H1 (cell line): Measurements from ENCODE around the gene BEST1. TPM values are rescaled to one million over a fixed set of nuclear protein-coding genes. Genes with fewer than 3 reads are reported as not detected.
A peak's percentile ranks its signal among the peaks of the same experiment; 100 is the strongest.

Experiments
- CTCF ChIA-PET: fragments of 300-600 bp; sonication (Branson Sonifier 250); formaldehyde crosslinking; loops from one replicate; lab custom pipeline; 2021; ENCODE audit not compliant: partially characterized antibody; lab: Charles Lee
- POLR2A ChIA-PET: fragments of 300-600 bp; sonication (Branson Sonifier 250); formaldehyde crosslinking; loops from one replicate; lab custom pipeline; 2021; ENCODE audit warnings: inconsistent platforms; ENCODE audit not compliant: partially characterized antibody; lab: Charles Lee
- DNase-seq, 2 experiments: peaks; one replicate each; pipeline versions ENCODE4 v3.0.0 to v3.0.0-alpha.2; 2010 to 2022; ENCODE audit warnings: low spot score in 2 of 2, low read depth in 1 of 2, mixed read lengths in 1 of 2
- FAIRE-seq: peaks from 2 replicates; lab custom pipeline; 2011; peaks lifted over from hg19 to GRCh38; lab: Jason Lieb, UNC
- H2AFZ ChIP-seq: 2 replicates; pipeline ENCODE4 v1.8.1; 2012; ENCODE audit warnings: low read length, inconsistent platforms
- H2AK5ac ChIP-seq: 2 replicates; pipeline ENCODE4 v1.6.1; 2013; ENCODE audit warnings: low read depth, low read length
- H2BK120ac ChIP-seq: replicated peaks from 2 replicates; pipeline ENCODE3; 2013; ENCODE audit warnings: low read depth, low read length, inconsistent platforms
- H2BK12ac ChIP-seq: 2 replicates; pipeline ENCODE4 v1.6.1; 2013; ENCODE audit warnings: low read depth, low read length
- H2BK15ac ChIP-seq: 2 replicates; pipeline ENCODE4 v1.6.1; 2013; ENCODE audit warnings: low read length
- H2BK20ac ChIP-seq: 2 replicates; pipeline ENCODE4 v1.6.1; 2013; ENCODE audit warnings: low read length
- H2BK5ac ChIP-seq: 2 replicates; pipeline ENCODE4 v1.6.1; 2013; ENCODE audit warnings: low read depth, low read length
- H3K14ac ChIP-seq: 2 replicates; pipeline ENCODE4 v1.6.1; 2013; ENCODE audit warnings: inconsistent platforms; ENCODE audit not compliant: insufficient read length
- H3K18ac ChIP-seq: 2 replicates; pipeline ENCODE4 v1.6.1; 2013; ENCODE audit warnings: low read length; ENCODE audit errors: extremely low read depth
- H3K23ac ChIP-seq: 2 replicates; pipeline ENCODE4 v1.6.1; 2013; ENCODE audit warnings: inconsistent platforms; ENCODE audit not compliant: insufficient read length
- H3K23me2 ChIP-seq: 2 replicates; pipeline ENCODE4 v1.6.1; 2013; ENCODE audit warnings: low read depth, low read length
- H3K27ac ChIP-seq: 2 replicates; pipeline ENCODE4 v1.6.1; 2011; ENCODE audit warnings: low read depth, low read length, inconsistent platforms
- H3K27me3 ChIP-seq, 4 experiments: replicated peaks in 1 of 4; 1 replicate in 1 of 4; 2 replicates in 3 of 4; pipeline versions ENCODE4 v1.6.1 to v1.8.1; 2011 to 2013; ENCODE audit warnings: low read length in 3 of 4, mild to moderate bottlenecking in 3 of 4, inconsistent platforms in 2 of 4, mixed read lengths in 2 of 4, moderate library complexity in 1 of 4; ENCODE audit not compliant: control insufficient read depth in 3 of 4, insufficient read depth in 3 of 4; ENCODE audit errors: extremely low read depth in 1 of 4
- H3K36me3 ChIP-seq, 4 experiments: 2 replicates each; pipeline versions ENCODE4 v1.6.1 to v1.8.1; 2011 to 2013; ENCODE audit warnings: mild to moderate bottlenecking in 4 of 4, low read length in 3 of 4, moderate library complexity in 2 of 4, control low read depth in 1 of 4, inconsistent platforms in 1 of 4; ENCODE audit not compliant: insufficient read depth in 4 of 4, control insufficient read depth in 2 of 4
- H3K4ac ChIP-seq: replicated peaks from 2 replicates; pipeline ENCODE3; 2013; ENCODE audit warnings: low read length, low read depth, mixed read lengths, inconsistent platforms; ENCODE audit not compliant: insufficient read length
- H3K4me1 ChIP-seq, 4 experiments: replicated peaks in 1 of 4; 1 replicate in 1 of 4; 2 replicates in 3 of 4; pipeline versions ENCODE4 v1.6.1 to v1.8.1; 2011 to 2013; ENCODE audit warnings: low read length in 3 of 4, inconsistent platforms in 2 of 4, mixed read lengths in 1 of 4; ENCODE audit not compliant: insufficient read depth in 4 of 4, control insufficient read depth in 3 of 4
- H3K4me2 ChIP-seq, 2 experiments: 2 replicates each; pipeline versions ENCODE4 v1.6.1 to v1.8.1; 2011 to 2013; ENCODE audit warnings: low read depth in 2 of 2, low read length in 2 of 2, control low read depth in 1 of 2, inconsistent platforms in 1 of 2, mild to moderate bottlenecking in 1 of 2; ENCODE audit not compliant: insufficient read depth in 1 of 2
- H3K4me3 ChIP-seq, 4 experiments: fragments of 200-600, 300-600 bp in 1 of 4; sonication (generic), shearing (Covaris generic), sonication (Bioruptor Twin) in 1 of 4; 2 replicates each; pipeline versions ENCODE4 v1.5.1 to v1.8.1; 2011 to 2016; ENCODE audit warnings: low read length in 4 of 4, low read depth in 3 of 4, control low read depth in 2 of 4, inconsistent platforms in 2 of 4, mild to moderate bottlenecking in 2 of 4, mixed read lengths in 1 of 4, moderate library complexity in 1 of 4; ENCODE audit not compliant: insufficient read depth in 2 of 4; ENCODE audit errors: extremely low read depth in 1 of 4
- H3K56ac ChIP-seq: replicated peaks from 2 replicates; pipeline ENCODE3; 2013; ENCODE audit warnings: low read depth, mild to moderate bottlenecking, mixed read lengths, low read length, inconsistent platforms; ENCODE audit not compliant: insufficient read length
- H3K79me1 ChIP-seq: 2 replicates; pipeline ENCODE4 v1.6.1; 2013; ENCODE audit warnings: low read depth, low read length, control low read depth
- H3K79me2 ChIP-seq, 2 experiments: 2 replicates each; pipeline versions ENCODE4 v1.6.1 to v1.8.1; 2012 to 2013; ENCODE audit warnings: low read length in 2 of 2, mild to moderate bottlenecking in 2 of 2, inconsistent platforms in 1 of 2; ENCODE audit not compliant: insufficient read depth in 2 of 2, control insufficient read depth in 1 of 2
- H3K9ac ChIP-seq, 4 experiments: replicated peaks in 1 of 4; 1 replicate in 1 of 4; 2 replicates in 3 of 4; pipeline versions ENCODE4 v1.6.1 to v1.8.1; 2011 to 2013; ENCODE audit warnings: low read depth in 3 of 4, low read length in 3 of 4, control low read depth in 2 of 4, mild to moderate bottlenecking in 2 of 4, moderate library complexity in 2 of 4, inconsistent platforms in 1 of 4; ENCODE audit errors: extremely low read depth in 1 of 4
- H3K9me3 ChIP-seq, 2 experiments: 2 replicates each; pipeline versions ENCODE4 v1.6.1 to v1.8.1; 2012 to 2013; ENCODE audit warnings: mild to moderate bottlenecking in 2 of 2, moderate library complexity in 2 of 2, control low read depth in 1 of 2, inconsistent platforms in 1 of 2, low read depth in 1 of 2, low read length in 1 of 2, mixed read lengths in 1 of 2; ENCODE audit not compliant: insufficient read depth in 2 of 2
- H4K20me1 ChIP-seq, 2 experiments: replicated peaks in 1 of 2; 2 replicates each; pipeline versions ENCODE3 to v1.8.1; 2011 to 2013; ENCODE audit warnings: inconsistent platforms in 2 of 2, low read length in 2 of 2, mild to moderate bottlenecking in 1 of 2; ENCODE audit not compliant: insufficient read depth in 2 of 2, control insufficient read depth in 1 of 2
- H4K5ac ChIP-seq: 2 replicates; pipeline ENCODE4 v1.6.1; 2013; ENCODE audit warnings: low read length, low read depth, mixed read lengths, inconsistent platforms; ENCODE audit not compliant: insufficient read length
- H4K8ac ChIP-seq: 2 replicates; pipeline ENCODE4 v1.8.0; 2013; ENCODE audit warnings: mild to moderate bottlenecking, moderate library complexity, low read length, inconsistent platforms; ENCODE audit not compliant: insufficient read depth; ENCODE audit errors: extremely low read depth
- H4K91ac ChIP-seq: replicated peaks from 2 replicates; pipeline ENCODE3; 2013; ENCODE audit warnings: low read length, mixed read lengths, inconsistent platforms; ENCODE audit not compliant: insufficient read length
- ASH2L ChIP-seq: fragments of 200-600, 300-600 bp; sonication (generic); IDR thresholded peaks from one replicate; pipeline ENCODE4 v1.7.1; 2017; ENCODE audit warnings: low read length
- BRCA1 ChIP-seq: IDR thresholded peaks from 2 replicates; pipeline ENCODE4 v1.6.1; 2012; ENCODE audit warnings: low read depth, low read length, improper control_type of control experiment
- GTF2F1 ChIP-seq: IDR thresholded peaks from 2 replicates; pipeline ENCODE4 v1.6.1; 2012; ENCODE audit warnings: low read depth, low read length, improper control_type of control experiment, borderline replicate concordance
- POLR2A ChIP-seq, 2 experiments: IDR thresholded peaks; 1 replicate in 1 of 2; 2 replicates in 1 of 2; pipeline ENCODE4 v1.6.1; 2011; ENCODE audit warnings: low read depth in 2 of 2, low read length in 2 of 2, mild to moderate bottlenecking in 2 of 2; ENCODE audit errors: control extremely low read depth in 1 of 2
- SIRT6 ChIP-seq: IDR thresholded peaks from one replicate; pipeline ENCODE4 v1.7.1; 2012; ENCODE audit warnings: low read length, inconsistent platforms
- TAF7 ChIP-seq: optimal IDR thresholded peaks from 2 replicates; pipeline ENCODE3; 2011; ENCODE audit warnings: low read depth, mild to moderate bottlenecking, inconsistent platforms, low read length, moderate library complexity, borderline replicate concordance
- YY1 ChIP-seq: IDR thresholded peaks from 2 replicates; pipeline ENCODE4 v1.6.1; 2011; ENCODE audit warnings: low read depth, mild to moderate bottlenecking, low read length
- WGBS, 2 experiments: shearing (Covaris generic) in 1 of 2; methylation state at CpG; one replicate each; pipeline versions ENCODE4 v1.1.6 to v1.1.7; 2013 to 2015; ENCODE audit warnings: low lambda C conversion rate in 2 of 2, mixed read lengths in 2 of 2, inconsistent platforms in 1 of 2, low coverage in 1 of 2, missing lambda C conversion rate in 1 of 2; ENCODE audit not compliant: insufficient replicate concordance in 2 of 2, insufficient coverage in 1 of 2, insufficient read length in 1 of 2; ENCODE audit errors: extremely low coverage in 1 of 2, missing lambda C conversion rate in 1 of 2; 5-methylcytosine and 5-hydroxymethylcytosine counted together
- polyA plus RNA-seq, 7 experiments: library from polyadenylated mRNA; depleted of rRNA in 3 of 7; stranded (reverse) in 5 of 7; unstranded in 2 of 7; fragments of >200 nt in 5 of 7; fragments of 200-250 nt in 2 of 7; gene quantifications; 1 replicate in 5 of 7; 2 replicates in 1 of 7; 4 replicates in 1 of 7; pipeline versions ENCODE4 v1.2.1 to v1.2.3, GENCODE V29; 2011 to 2013; ENCODE audit warnings: missing spikeins in 2 of 7, mixed read lengths in 2 of 7
- total RNA-seq: library from RNA; stranded (reverse); fragmentation: NEBNext Ultra II Directional; extraction: Animal tissue kit (Norgen Biotek cat#: 25700); gene quantifications from 2 replicates; pipeline ENCODE4 v1.2.1, GENCODE V29; 2021
- TF ChIP-seq, protein P1 (sequence below): IDR thresholded peaks from 2 replicates; pipeline ENCODE4 v1.6.1; 2012; ENCODE audit warnings: low read length, inconsistent platforms
- TF ChIP-seq, protein P2 (sequence below): IDR thresholded peaks from 2 replicates; pipeline ENCODE4 v1.6.1; 2012; ENCODE audit warnings: inconsistent platforms

Gene BEST1
- total and polyA plus RNA-seq, 2 of the 8 experiments (the other 6 are each of a cell fraction or from before 2014, with no cell fraction given) = 0.22 to 0.62 TPM

DNA sequence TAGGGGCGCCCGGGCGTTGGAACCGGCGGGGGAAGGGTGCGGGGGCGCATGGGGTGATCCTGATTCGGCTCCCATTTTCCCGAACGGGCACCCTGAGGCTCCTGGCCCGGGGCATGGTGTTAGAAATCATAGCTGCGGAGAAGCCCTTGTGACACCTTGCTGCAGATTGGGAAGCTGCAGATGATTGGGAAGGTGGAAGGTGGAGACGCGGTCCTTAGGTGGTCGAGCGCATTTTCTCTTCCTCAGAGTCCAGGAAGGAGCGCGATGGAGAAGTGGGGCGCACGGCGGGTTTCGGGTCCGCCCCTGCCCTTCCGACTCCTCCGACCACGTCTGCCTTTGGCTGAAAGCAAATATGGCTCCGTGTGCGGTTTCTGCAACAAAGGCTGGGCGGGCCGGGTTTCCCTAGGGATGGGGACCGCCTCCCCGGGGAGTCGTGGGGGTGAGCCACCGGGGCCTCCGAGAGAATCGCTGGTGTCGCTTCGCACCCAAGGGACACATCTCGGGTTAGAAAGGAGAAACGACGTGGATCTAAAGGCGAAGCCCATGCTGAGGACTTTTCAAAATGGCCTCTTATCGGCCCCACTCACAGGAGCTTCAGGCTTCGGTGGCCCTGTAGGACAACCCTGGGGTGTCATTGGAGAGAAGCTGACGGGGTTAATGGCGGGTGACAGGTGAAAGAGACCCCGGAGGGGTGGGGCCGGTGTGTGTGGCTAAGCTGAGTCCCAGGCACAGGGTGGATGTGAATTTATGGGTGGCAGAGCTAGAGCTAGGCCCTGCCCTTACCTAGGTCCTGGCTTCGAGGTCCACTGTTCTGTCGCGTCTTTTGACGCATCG is 18.0 kb downstream of the BEST1 start:
- 23% methylated on average over 46 of the region's 53 CpGs; no CpG with 5 or more reads in 1 of the 2 experiments for WGBS, 2 experiments
- FAIRE-seq = no peak
- TF ChIP-seq, protein P1, sequence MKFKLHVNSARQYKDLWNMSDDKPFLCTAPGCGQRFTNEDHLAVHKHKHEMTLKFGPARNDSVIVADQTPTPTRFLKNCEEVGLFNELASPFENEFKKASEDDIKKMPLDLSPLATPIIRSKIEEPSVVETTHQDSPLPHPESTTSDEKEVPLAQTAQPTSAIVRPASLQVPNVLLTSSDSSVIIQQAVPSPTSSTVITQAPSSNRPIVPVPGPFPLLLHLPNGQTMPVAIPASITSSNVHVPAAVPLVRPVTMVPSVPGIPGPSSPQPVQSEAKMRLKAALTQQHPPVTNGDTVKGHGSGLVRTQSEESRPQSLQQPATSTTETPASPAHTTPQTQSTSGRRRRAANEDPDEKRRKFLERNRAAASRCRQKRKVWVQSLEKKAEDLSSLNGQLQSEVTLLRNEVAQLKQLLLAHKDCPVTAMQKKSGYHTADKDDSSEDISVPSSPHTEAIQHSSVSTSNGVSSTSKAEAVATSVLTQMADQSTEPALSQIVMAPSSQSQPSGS = no peak
- 0 out of 2 replicates have a peak, but pooled peaks have one; percentile 33 for TF ChIP-seq GTF2F1
- no peak for TF ChIP-seq SIRT6
- no peak for TF ChIP-seq BRCA1
- TF ChIP-seq, protein P2, sequence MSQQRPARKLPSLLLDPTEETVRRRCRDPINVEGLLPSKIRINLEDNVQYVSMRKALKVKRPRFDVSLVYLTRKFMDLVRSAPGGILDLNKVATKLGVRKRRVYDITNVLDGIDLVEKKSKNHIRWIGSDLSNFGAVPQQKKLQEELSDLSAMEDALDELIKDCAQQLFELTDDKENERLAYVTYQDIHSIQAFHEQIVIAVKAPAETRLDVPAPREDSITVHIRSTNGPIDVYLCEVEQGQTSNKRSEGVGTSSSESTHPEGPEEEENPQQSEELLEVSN = peak; percentile 12; the same call in 1 of the 2 replicates
- TF ChIP-seq ASH2L = peak; percentile 78
- TF ChIP-seq YY1 = peak; percentile 90
- TF ChIP-seq TAF7 = peak; percentile 18
- peak in 1 of 2 experiments; percentile 16; a peak in 2 of 3 replicates for TF ChIP-seq POLR2A (IDR thresholded peaks at IDR 0.05; ENCODE audit: control extremely low read depth in 1 of 2, low read depth in 2 of 2, low read length in 2 of 2)

More for the DNA sequence above, 18.0 kb downstream of the BEST1 start:
- H3K9me3 ChIP-seq = no peaks in the 10 kb centered on the region
- H2AFZ ChIP-seq = no peak overlapping the region
- ChIA-PET CTCF (interaction anchor here (0.6 to 5.8 kb wide), 11 partner anchors 11 to 140 kb away, joined by 3 to 36 read pairs (median 3); no protein-coding TSS in a partner anchor), POLR2A (interaction anchor here (0.6 to 25.7 kb wide), 47 partner anchors 4 to 176 kb away, joined by 3 to 458 read pairs (median 5); partner anchors contain the start of genes BEST1, FEN1, FTH1 and INCENP)
- H3K14ac ChIP-seq = peak overlapping the region; percentile 90
- peak overlapping the region; percentile 71 for H3K56ac ChIP-seq
- peak overlapping the region; percentile 52 for H2BK120ac ChIP-seq
- H2BK12ac ChIP-seq = peak overlapping the region; percentile 80
- no peak overlapping the region; the same call in 1 of the 2 replicates for H2BK20ac ChIP-seq
- H3K36me3 ChIP-seq = peaks cover 13 to 25% (median 25%) of the 10 kb centered on the region in 4 experiments; a peak in 7 of 8 replicates
- H3K9ac ChIP-seq = peak overlapping the region; percentile 88 to 95 (median 92)
- H4K8ac ChIP-seq = peak overlapping the region; percentile 98
- H4K20me1 ChIP-seq = peaks cover 10 to 19% of the 10 kb centered on the region in 2 experiments
- H3K4me2 ChIP-seq = peak overlapping the region; percentile 90 to 97
- H3K27ac ChIP-seq = peak overlapping the region; percentile 96
- H3K79me2 ChIP-seq = peaks cover 14 to 35% of the 10 kb centered on the region in 2 experiments
- peak overlapping the region; percentile 78 for H2AK5ac ChIP-seq
- H3K4me1 ChIP-seq = peaks cover 9 to 24% (median 18%) of the 10 kb centered on the region in 4 experiments
- H3K4me3 ChIP-seq = peak overlapping the region; percentile 89 to 97 (median 96)
- no peak for DNase-seq
- H3K23me2 ChIP-seq = peaks cover 12% of the 10 kb centered on the region; the same call in 1 of the 2 replicates
- peak overlapping the region; percentile 99 for H3K4ac ChIP-seq
- peak overlapping the region; percentile 97 for H4K91ac ChIP-seq
- H3K79me1 ChIP-seq = peaks cover 1% of the 10 kb centered on the region
- H3K27me3 ChIP-seq = no peaks in the 10 kb centered on the region; a peak in 2 of 7 replicates
- peak overlapping the region; percentile 93 for H4K5ac ChIP-seq
- H2BK15ac ChIP-seq = peak overlapping the region; percentile 74; the same call in 1 of the 2 replicates
- H3K18ac ChIP-seq = peak overlapping the region; percentile 98
- H3K23ac ChIP-seq = no peak overlapping the region
- peak overlapping the region; percentile 96 for H2BK5ac ChIP-seq
